Trophoblast cell (in vitro differentiated cells and primary cell): Measurements from ENCODE around the gene DOCK8.

Source experiments
- DNase-seq, 2 donors: peaks; one replicate each; pipeline ENCODE4 v3.0.0-alpha.2; 2016
- H2AFZ ChIP-seq: 2 replicates; pipeline ENCODE4 v1.6.1; 2013; ENCODE audit warnings: low read length, moderate library complexity, mild to moderate bottlenecking; ENCODE audit not compliant: insufficient read depth, poor library complexity
- H2AK5ac ChIP-seq: 2 replicates; pipeline ENCODE4 v1.6.1; 2013; ENCODE audit warnings: mild to moderate bottlenecking, low read length
- H2BK120ac ChIP-seq: 2 replicates; pipeline ENCODE4 v1.6.1; 2013; ENCODE audit warnings: low read length, mild to moderate bottlenecking, moderate library complexity; ENCODE audit not compliant: insufficient read depth, poor library complexity
- H2BK12ac ChIP-seq: 2 replicates; pipeline ENCODE4 v1.6.1; 2013; ENCODE audit warnings: mild to moderate bottlenecking, low read length, moderate library complexity
- H2BK5ac ChIP-seq: 2 replicates; pipeline ENCODE4 v1.6.1; 2013; ENCODE audit warnings: low read length, low read depth, moderate library complexity, mild to moderate bottlenecking; ENCODE audit not compliant: poor library complexity
- H3K14ac ChIP-seq: 2 replicates; pipeline ENCODE4 v1.6.1; 2013; ENCODE audit warnings: mild to moderate bottlenecking, low read length
- H3K18ac ChIP-seq: 2 replicates; pipeline ENCODE4 v1.6.1; 2013; ENCODE audit warnings: mild to moderate bottlenecking, low read length
- H3K23ac ChIP-seq: 2 replicates; pipeline ENCODE4 v1.6.1; 2013; ENCODE audit warnings: low read length
- H3K27ac ChIP-seq: 2 replicates; pipeline ENCODE4 v1.5.1; 2013; ENCODE audit warnings: low read depth, mild to moderate bottlenecking, inconsistent platforms, low read length, moderate library complexity
- H3K27me3 ChIP-seq: 2 replicates; pipeline ENCODE4 v1.6.1; 2013; ENCODE audit warnings: inconsistent platforms, mild to moderate bottlenecking, low read length, moderate library complexity; ENCODE audit not compliant: insufficient read depth
- H3K36me3 ChIP-seq, 2 experiments: 1 replicate in 1 of 2; 2 replicates in 1 of 2; pipeline ENCODE4 v1.6.1; 2013; ENCODE audit warnings: low read length in 2 of 2, mild to moderate bottlenecking in 2 of 2, moderate library complexity in 1 of 2; ENCODE audit not compliant: insufficient read depth in 2 of 2, control insufficient read depth in 1 of 2
- H3K4ac ChIP-seq: 2 replicates; pipeline ENCODE4 v1.6.1; 2013; ENCODE audit warnings: low read depth, mild to moderate bottlenecking, low read length, moderate library complexity
- H3K4me1 ChIP-seq, 2 experiments: 1 replicate in 1 of 2; 2 replicates in 1 of 2; pipeline ENCODE4 v1.6.1; 2013; ENCODE audit warnings: low read length in 2 of 2, mild to moderate bottlenecking in 2 of 2, moderate library complexity in 1 of 2; ENCODE audit not compliant: insufficient read depth in 2 of 2, control insufficient read depth in 1 of 2
- H3K4me2 ChIP-seq: 2 replicates; pipeline ENCODE4 v1.6.1; 2013; ENCODE audit warnings: inconsistent platforms, mild to moderate bottlenecking, low read length, moderate library complexity
- H3K4me3 ChIP-seq: 2 replicates; pipeline ENCODE4 v1.5.1; 2013; ENCODE audit warnings: mild to moderate bottlenecking, low read depth, low read length, inconsistent platforms
- H3K79me1 ChIP-seq: one replicate; pipeline ENCODE4 v1.6.1; 2013; ENCODE audit warnings: low read length
- H3K79me2 ChIP-seq: 2 replicates; pipeline ENCODE4 v1.6.1; 2013; ENCODE audit warnings: low read length, mild to moderate bottlenecking; ENCODE audit not compliant: control insufficient read depth, insufficient read depth, poor library complexity
- H3K9ac ChIP-seq: 2 replicates; pipeline ENCODE4 v1.6.1; 2013; ENCODE audit warnings: mild to moderate bottlenecking, low read length
- H3K9me3 ChIP-seq: 2 replicates; pipeline ENCODE4 v1.6.1; 2013; ENCODE audit warnings: low read depth, mild to moderate bottlenecking, control low read depth, inconsistent platforms, low read length; ENCODE audit not compliant: insufficient read depth
- H4K12ac ChIP-seq: 2 replicates; pipeline ENCODE4 v1.6.1; 2013; ENCODE audit warnings: low read depth, mild to moderate bottlenecking, low read length, moderate library complexity
- H4K8ac ChIP-seq: 2 replicates; pipeline ENCODE4 v1.6.1; 2013; ENCODE audit warnings: low read depth, mild to moderate bottlenecking, low read length, moderate library complexity
- H4K91ac ChIP-seq: one replicate; pipeline ENCODE4 v1.6.1; 2013; ENCODE audit warnings: low read depth, mild to moderate bottlenecking, low read length, moderate library complexity
- WGBS: extraction: QIAGEN DNeasy Blood & Tissue Kit; methylation state at CpG from one replicate; pipeline ENCODE4 v1.1.7; 2013; ENCODE audit warnings: missing lambda C conversion rate; ENCODE audit not compliant: insufficient read length, insufficient coverage; ENCODE audit errors: extremely low coverage; 5-methylcytosine and 5-hydroxymethylcytosine counted together

DOCK8 gene

DNA sequence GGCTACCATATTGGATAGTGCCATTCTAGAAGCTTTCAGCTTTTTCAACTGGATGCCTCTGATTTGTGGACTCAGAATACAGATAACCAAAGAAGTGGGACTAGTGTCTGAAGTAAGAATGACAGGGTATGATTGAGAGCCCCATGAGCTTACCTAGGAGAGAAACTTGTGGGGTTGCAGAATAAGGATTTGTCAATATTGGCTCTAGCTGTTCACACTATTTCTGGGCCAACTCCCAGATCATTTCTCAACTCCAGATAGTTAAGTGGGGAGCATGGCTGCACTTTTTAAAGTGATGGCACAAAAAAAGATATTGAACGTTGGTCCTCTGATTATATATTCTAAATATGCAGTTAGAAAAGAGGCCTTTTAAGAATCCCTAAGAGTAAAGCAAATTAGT is 252.1 kb downstream of the DOCK8 start:
- no peak overlapping the region for H3K4ac ChIP-seq
- no peak for DNase-seq
- H2BK5ac ChIP-seq = no peak overlapping the region
- no peak overlapping the region for H3K27ac ChIP-seq
- H3K23ac ChIP-seq = no peak overlapping the region
- peaks cover 6% of the 10 kb centered on the region for H3K79me1 ChIP-seq
- H3K27me3 ChIP-seq = no peaks in the 10 kb centered on the region
- no peak overlapping the region for H4K8ac ChIP-seq
- peaks cover 1% of the 10 kb centered on the region for H3K79me2 ChIP-seq
- no peak overlapping the region for H4K12ac ChIP-seq
- H3K4me2 ChIP-seq = no peak overlapping the region
- no peak overlapping the region for H2AFZ ChIP-seq
- H3K9me3 ChIP-seq = no peaks in the 10 kb centered on the region
- WGBS = no CpG with 5 or more reads among the region's 1 CpG
- H3K4me3 ChIP-seq = no peak overlapping the region
- H3K4me1 ChIP-seq = peaks cover 8 to 12% of the 10 kb centered on the region in 2 experiments
- H3K14ac ChIP-seq = no peak overlapping the region
- H2BK120ac ChIP-seq = no peak overlapping the region
- H2AK5ac ChIP-seq = no peak overlapping the region
- H4K91ac ChIP-seq = no peak overlapping the region
- H2BK12ac ChIP-seq = no peak overlapping the region
- no peaks in the 10 kb centered on the region for H3K36me3 ChIP-seq
- no peak overlapping the region for H3K9ac ChIP-seq
- H3K18ac ChIP-seq = no peak overlapping the region

DNA sequence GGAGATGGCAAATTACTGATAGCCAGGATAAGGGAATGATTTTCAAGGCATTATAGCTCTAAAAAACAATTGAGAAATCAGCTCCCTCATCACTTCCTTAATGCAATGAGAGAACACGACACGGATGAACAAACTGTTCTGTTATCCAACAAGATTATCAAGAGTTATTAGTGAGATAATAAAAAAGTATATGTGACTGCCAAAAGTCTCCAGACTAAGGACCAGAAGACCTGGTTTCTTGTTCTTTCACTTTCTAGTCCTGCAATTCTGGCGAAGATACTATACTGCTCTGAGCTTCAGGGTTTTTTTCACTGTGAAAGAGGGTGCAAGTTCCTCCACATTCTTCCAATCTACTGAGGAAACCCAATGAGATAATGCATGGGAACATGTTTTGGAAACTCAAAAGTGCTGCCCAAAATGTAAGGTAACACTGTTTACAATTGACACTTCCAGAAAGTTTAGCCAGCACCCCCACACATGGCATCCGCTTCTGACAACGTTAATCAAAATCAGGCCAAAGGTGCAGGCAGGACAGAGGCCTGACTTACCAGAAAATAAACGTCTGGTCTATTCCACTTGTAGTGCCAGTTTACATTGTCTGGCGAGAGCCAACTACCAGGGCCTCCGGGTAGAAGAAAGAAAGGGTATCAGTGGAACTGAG is 254.2 kb downstream of the DOCK8 start:
- no peak overlapping the region for H2BK12ac ChIP-seq
- H3K4me3 ChIP-seq = no peak overlapping the region
- no peak overlapping the region for H3K18ac ChIP-seq
- H3K9ac ChIP-seq = no peak overlapping the region
- no peak overlapping the region for H2AK5ac ChIP-seq
- H4K8ac ChIP-seq = no peak overlapping the region
- no CpG with 5 or more reads among the region's 8 CpGs for WGBS
- H2BK5ac ChIP-seq = no peak overlapping the region
- no peaks in the 10 kb centered on the region for H3K27me3 ChIP-seq
- no peak for DNase-seq
- no peak overlapping the region for H4K12ac ChIP-seq
- H2BK120ac ChIP-seq = no peak overlapping the region
- H3K27ac ChIP-seq = no peak overlapping the region
- H3K4ac ChIP-seq = no peak overlapping the region
- no peak overlapping the region for H4K91ac ChIP-seq
- no peaks in the 10 kb centered on the region for H3K9me3 ChIP-seq
- no peak overlapping the region for H2AFZ ChIP-seq
- H3K4me2 ChIP-seq = peak overlapping the region; percentile 29
- H3K79me2 ChIP-seq = peaks cover 1% of the 10 kb centered on the region
- H3K14ac ChIP-seq = no peak overlapping the region
- peaks cover 5% of the 10 kb centered on the region for H3K79me1 ChIP-seq
- no peak overlapping the region for H3K23ac ChIP-seq
- H3K36me3 ChIP-seq = no peaks in the 10 kb centered on the region
- H3K4me1 ChIP-seq = peaks cover 8 to 12% of the 10 kb centered on the region in 2 experiments

DNA sequence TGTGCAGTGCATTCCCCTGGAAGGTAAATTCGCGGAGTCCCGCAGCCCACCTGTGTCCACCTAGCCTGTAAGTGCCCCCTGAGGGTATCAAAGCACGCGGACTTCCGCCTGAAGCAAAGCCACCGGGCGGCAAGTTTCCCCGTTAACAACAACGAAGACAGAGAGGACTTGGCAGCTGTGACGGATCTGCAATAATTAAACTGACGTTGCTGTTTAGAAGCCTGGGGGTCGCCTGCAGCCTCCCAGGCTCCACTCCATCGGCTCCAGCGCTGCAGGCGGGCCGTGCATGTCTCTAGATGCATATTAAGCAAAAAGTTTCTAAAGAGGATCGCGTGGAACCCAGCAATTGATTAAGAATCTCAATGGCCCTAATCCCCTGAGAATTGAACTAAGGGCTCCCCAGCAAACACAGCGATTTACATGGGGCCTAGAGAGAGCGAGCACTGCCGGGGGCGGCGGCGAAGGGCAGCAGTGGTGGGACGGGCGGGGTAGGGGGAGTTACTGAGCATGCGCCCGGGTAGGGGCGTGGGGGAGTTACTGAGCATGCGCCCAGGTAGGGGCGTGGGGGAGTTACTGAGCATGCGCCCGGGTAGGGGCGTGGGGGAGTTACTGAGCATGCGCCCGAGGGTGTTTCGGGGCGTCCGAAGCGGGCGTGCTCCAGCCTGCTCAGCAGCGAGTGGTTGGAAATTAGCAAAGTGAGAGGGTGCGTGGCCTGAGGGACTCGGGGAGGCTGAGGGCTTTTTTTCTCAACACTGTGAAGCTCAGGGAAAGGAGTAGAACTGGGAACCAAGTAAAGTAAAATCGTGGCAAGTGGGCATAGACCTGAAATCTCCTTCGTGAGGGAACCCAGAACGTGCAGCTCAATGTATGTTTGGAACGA is 255.2 kb downstream of the DOCK8 start:
- peak overlapping the region; percentile 96 for H4K8ac ChIP-seq
- H3K4me2 ChIP-seq = peak overlapping the region; percentile 89
- no peaks in the 10 kb centered on the region for H3K27me3 ChIP-seq
- H3K4ac ChIP-seq = peak overlapping the region; percentile 29
- peak overlapping the region; percentile 73 for H3K9ac ChIP-seq
- peak overlapping the region; percentile 6 for H2AK5ac ChIP-seq
- peak overlapping the region; percentile 72 for H3K14ac ChIP-seq
- peak overlapping the region; percentile 72 for H3K18ac ChIP-seq
- H3K4me1 ChIP-seq = peaks cover 8 to 12% of the 10 kb centered on the region in 2 experiments
- H3K79me2 ChIP-seq = peaks cover 1% of the 10 kb centered on the region
- no peak overlapping the region for H3K23ac ChIP-seq
- peak overlapping the region; percentile 81 for H4K12ac ChIP-seq
- H3K9me3 ChIP-seq = no peaks in the 10 kb centered on the region
- WGBS = no CpG with 5 or more reads among the region's 49 CpGs
- DNase-seq = peak; percentile 74 to 94
- peak overlapping the region; percentile 68 for H2AFZ ChIP-seq
- peak overlapping the region; percentile 6 for H2BK12ac ChIP-seq
- peak overlapping the region; percentile 35 for H2BK120ac ChIP-seq
- peak overlapping the region; percentile 59 for H2BK5ac ChIP-seq
- no peaks in the 10 kb centered on the region for H3K36me3 ChIP-seq
- peak overlapping the region; percentile 64 for H3K4me3 ChIP-seq
- H3K79me1 ChIP-seq = peaks cover 5% of the 10 kb centered on the region
- H4K91ac ChIP-seq = peak overlapping the region; percentile 81
- H3K27ac ChIP-seq = peak overlapping the region; percentile 53

DNA sequence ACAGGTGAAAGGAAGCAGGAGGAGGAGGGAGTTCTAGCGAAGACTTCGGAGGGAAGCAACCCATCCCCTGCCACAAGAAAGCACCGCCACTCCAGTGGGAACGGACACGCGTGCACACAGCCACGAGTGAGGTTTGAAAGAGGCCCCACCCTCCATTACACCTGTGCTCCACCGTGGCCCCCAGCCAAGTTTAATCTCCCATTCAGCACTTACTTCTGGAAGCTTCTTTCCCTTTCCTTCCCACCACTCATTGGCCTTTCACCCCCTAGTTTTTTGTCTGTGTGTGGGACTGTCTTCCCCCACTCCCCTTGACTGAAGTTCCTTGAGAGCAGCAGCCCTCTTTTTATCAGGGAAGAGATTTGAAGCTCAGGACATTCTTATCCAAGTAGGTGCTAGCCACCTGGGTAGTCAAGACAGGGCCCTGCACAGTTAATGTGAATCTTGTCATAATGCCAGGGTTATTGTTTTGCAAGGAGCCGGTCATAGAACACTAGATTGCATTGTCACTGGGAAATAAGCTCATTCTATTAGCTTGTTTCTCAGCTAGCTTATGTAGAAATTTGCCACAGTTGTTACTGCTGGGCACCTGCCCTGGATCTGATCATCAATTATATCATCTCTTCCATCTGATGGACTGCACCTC is 256.0 kb downstream of the DOCK8 start:
- Histone ChIP-seq H3K4me3 (peak overlapping the region; percentile 60), H3K9ac (no peak overlapping the region), H2BK12ac (peak overlapping the region; percentile 6), H3K27me3 (no peaks in the 10 kb centered on the region), H2AFZ (peak overlapping the region; percentile 40), H3K18ac (peak overlapping the region; percentile 72), H3K23ac (no peak overlapping the region), H3K9me3 (no peaks in the 10 kb centered on the region), H3K4ac (peak overlapping the region; percentile 28), H3K27ac (peak overlapping the region; percentile 53), H2BK120ac (peak overlapping the region; percentile 20), H4K8ac (peak overlapping the region; percentile 60), H3K79me1 (peaks cover 5% of the 10 kb centered on the region), H2BK5ac (no peak overlapping the region), H4K12ac (peak overlapping the region; percentile 13), H3K4me2 (peak overlapping the region; percentile 88), H3K79me2 (peaks cover 1% of the 10 kb centered on the region), H4K91ac (peak overlapping the region; percentile 65), H3K14ac (peak overlapping the region; percentile 47), H3K36me3 (no peaks in the 10 kb centered on the region), H2AK5ac (peak overlapping the region; percentile 6), H3K4me1 (peaks cover 8 to 12% of the 10 kb centered on the region in 2 experiments)
- WGBS = no CpG with 5 or more reads among the region's 9 CpGs
- DNase-seq = no peak
